Hepatic stellate cell (primary cell): Measurements from ENCODE around the gene VN1R5.
"Not testable (repeated sequence)": the region's sequence is repeated elsewhere in the genome, so short reads cannot be mapped to it uniquely, and the experiment has no call there.

Experiments
- DNase-seq: peaks from one replicate; pipeline ENCODE4 v3.0.0; 2011; ENCODE audit warnings: low spot score

VN1R5 gene

GRCh38 chr1:247273013-247273412 is 17.1 kb downstream of the VN1R5 start:
- DNase-seq = no peak

GRCh38 chr1:247274605-247275256 is 18.9 kb downstream of the VN1R5 start:
- DNase-seq = no peak

- no peak for DNase-seq
Observed at GRCh38 chr1:247277191-247277590, 21.3 kb downstream of the VN1R5 start.

GRCh38 chr1:247281001-247281574 is 25.2 kb downstream of the VN1R5 start:
- DNase-seq = no peak

- no peak for DNase-seq
Observed at GRCh38 chr1:247286134-247286670, 30.3 kb downstream of the VN1R5 start.

- no peak for DNase-seq
Observed at GRCh38 chr1:247287460-247287859, 31.6 kb downstream of the VN1R5 start.

- DNase-seq = no peak
Observed at GRCh38 chr1:247288341-247288740, 32.5 kb downstream of the VN1R5 start.

- not testable (repeated sequence) for DNase-seq
Observed at GRCh38 chr1:247289274-247289892, 33.5 kb downstream of the VN1R5 start.

GRCh38 chr1:247290576-247290975 is 34.7 kb downstream of the VN1R5 start:
- no peak for DNase-seq

- DNase-seq = no peak
Observed at GRCh38 chr1:247291161-247291560, 35.3 kb downstream of the VN1R5 start.

- DNase-seq = peak; percentile 41
Observed at GRCh38 chr1:247291833-247292561, 36.1 kb downstream of the VN1R5 start.

GRCh38 chr1:247293047-247293446 is 37.2 kb downstream of the VN1R5 start:
- DNase-seq = no peak

- DNase-seq = peak; percentile 85
Observed at GRCh38 chr1:247294282-247294681, 38.4 kb downstream of the VN1R5 start.

- no peak for DNase-seq
Observed at GRCh38 chr1:247295274-247295684, 39.4 kb downstream of the VN1R5 start.

- no peak for DNase-seq
Observed at GRCh38 chr1:247295746-247296145, 39.9 kb downstream of the VN1R5 start.

GRCh38 chr1:247296599-247297180 is 40.8 kb downstream of the VN1R5 start:
- DNase-seq = no peak

GRCh38 chr1:247297263-247298123 is 41.6 kb downstream of the VN1R5 start:
- no peak for DNase-seq

- DNase-seq = no peak
Observed at GRCh38 chr1:247298124-247298481, 42.2 kb downstream of the VN1R5 start.

- DNase-seq = no peak
Observed at GRCh38 chr1:247298701-247299100, 42.8 kb downstream of the VN1R5 start.

GRCh38 chr1:247299723-247300381 is 44.0 kb downstream of the VN1R5 start:
- no peak for DNase-seq
